ENCODE data around the gene RSPH4A. TPM values are rescaled to one million over a fixed set of nuclear protein-coding genes. Genes with fewer than 3 reads are reported as not detected.

The RSPH4A gene
- total RNA-seq, 2 donors from 2014 or later, result 0.16 TPM; not detected in 1

- Histone ChIP-seq H3K27ac (no peak overlapping the region), H3K9me3 (no peaks in the 10 kb centered on the region), H3K4me3 (no peak overlapping the region), H3K36me3 (peaks cover 10% of the 10 kb centered on the region), H3K4me1 (no peaks in the 10 kb centered on the region), H3K27me3 (no peaks in the 10 kb centered on the region)
- DNase-seq (ENCODE audit: low spot score), result no peak
- no peak for TF ChIP-seq CTCF (IDR thresholded peaks at IDR 0.05)
Observed at GRCh38 chr6:116631379-116631990, 15.2 kb downstream of the RSPH4A start.

GRCh38 chr6:116633685-116634084 is 17.4 kb downstream of the RSPH4A start:
- H3K27ac ChIP-seq, result no peak overlapping the region
- H3K4me3 ChIP-seq, result no peak overlapping the region
- H3K9me3 ChIP-seq, result no peaks in the 10 kb centered on the region
- no peak for DNase-seq (ENCODE audit: low spot score)
- TF ChIP-seq CTCF (IDR thresholded peaks at IDR 0.05), result no peak
- no peaks in the 10 kb centered on the region for H3K4me1 ChIP-seq
- H3K36me3 ChIP-seq, result peaks cover 10% of the 10 kb centered on the region
- H3K27me3 ChIP-seq, result no peaks in the 10 kb centered on the region

- Histone ChIP-seq H3K4me3 (no peak overlapping the region), H3K9me3 (no peaks in the 10 kb centered on the region), H3K4me1 (no peaks in the 10 kb centered on the region), H3K36me3 (peaks cover 16% of the 10 kb centered on the region), H3K27me3 (no peaks in the 10 kb centered on the region), H3K27ac (no peak overlapping the region)
- TF ChIP-seq CTCF (IDR thresholded peaks at IDR 0.05), result no peak
- no peak for DNase-seq (ENCODE audit: low spot score)
Observed at GRCh38 chr6:116648156-116648555, 31.9 kb downstream of the RSPH4A start.

- Histone ChIP-seq H3K4me1 (no peaks in the 10 kb centered on the region), H3K36me3 (peaks cover 16% of the 10 kb centered on the region), H3K4me3 (no peak overlapping the region), H3K27ac (no peak overlapping the region), H3K27me3 (no peaks in the 10 kb centered on the region), H3K9me3 (no peaks in the 10 kb centered on the region)
- TF ChIP-seq CTCF (IDR thresholded peaks at IDR 0.05), result no peak
- no peak for DNase-seq (ENCODE audit: low spot score)
Observed at GRCh38 chr6:116649129-116649528, 32.9 kb downstream of the RSPH4A start.

GRCh38 chr6:116651916-116652315 is 35.6 kb downstream of the RSPH4A start:
- Histone ChIP-seq H3K27ac (no peak overlapping the region), H3K4me3 (no peak overlapping the region), H3K36me3 (peaks cover 10% of the 10 kb centered on the region), H3K27me3 (no peaks in the 10 kb centered on the region), H3K4me1 (no peaks in the 10 kb centered on the region), H3K9me3 (no peaks in the 10 kb centered on the region)
- DNase-seq (ENCODE audit: low spot score), result no peak
- TF ChIP-seq CTCF (IDR thresholded peaks at IDR 0.05), result no peak

- Histone ChIP-seq H3K4me1 (peaks cover 0 to 8% of the 10 kb centered on the region in 2 donors), H3K36me3 (peaks cover 14% of the 10 kb centered on the region), H3K27me3 (no peaks in the 10 kb centered on the region), H3K9me3 (no peaks in the 10 kb centered on the region), H3K27ac (no peak overlapping the region), H3K4me3 (no peak overlapping the region)
- TF ChIP-seq CTCF (IDR thresholded peaks at IDR 0.05), result no peak
- DNase-seq (ENCODE audit: low spot score), result no peak
Observed at GRCh38 chr6:116661594-116661993, 45.3 kb downstream of the RSPH4A start.
